Measurements from ENCODE around the gene RGR. TPM values are rescaled to one million over a fixed set of nuclear protein-coding genes. Genes with fewer than 3 reads are reported as not detected.

Gene RGR, protein sequence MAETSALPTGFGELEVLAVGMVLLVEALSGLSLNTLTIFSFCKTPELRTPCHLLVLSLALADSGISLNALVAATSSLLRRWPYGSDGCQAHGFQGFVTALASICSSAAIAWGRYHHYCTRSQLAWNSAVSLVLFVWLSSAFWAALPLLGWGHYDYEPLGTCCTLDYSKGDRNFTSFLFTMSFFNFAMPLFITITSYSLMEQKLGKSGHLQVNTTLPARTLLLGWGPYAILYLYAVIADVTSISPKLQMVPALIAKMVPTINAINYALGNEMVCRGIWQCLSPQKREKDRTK
- total RNA-seq (not detected), polyA plus RNA-seq (1 to 10 TPM in 1 of 3 donors, under 1 TPM in 1, not detected in 1; 0.18 to 2.7 TPM)
- long read RNA-seq, donor 1: 0 reads
- long read RNA-seq, donor 2: 0 reads
- long read RNA-seq, donor 3: 0 reads
- long read RNA-seq, donor 4: 0 reads
- long read RNA-seq, donor 5: 0 reads
- long read RNA-seq, donor 6: 0 reads
- long read RNA-seq, donor 7: 0 reads
- long read RNA-seq, donor 8: 0 reads
- long read RNA-seq, donor 9: 0 reads
- long read RNA-seq, donor 10: 0 reads

DNA sequence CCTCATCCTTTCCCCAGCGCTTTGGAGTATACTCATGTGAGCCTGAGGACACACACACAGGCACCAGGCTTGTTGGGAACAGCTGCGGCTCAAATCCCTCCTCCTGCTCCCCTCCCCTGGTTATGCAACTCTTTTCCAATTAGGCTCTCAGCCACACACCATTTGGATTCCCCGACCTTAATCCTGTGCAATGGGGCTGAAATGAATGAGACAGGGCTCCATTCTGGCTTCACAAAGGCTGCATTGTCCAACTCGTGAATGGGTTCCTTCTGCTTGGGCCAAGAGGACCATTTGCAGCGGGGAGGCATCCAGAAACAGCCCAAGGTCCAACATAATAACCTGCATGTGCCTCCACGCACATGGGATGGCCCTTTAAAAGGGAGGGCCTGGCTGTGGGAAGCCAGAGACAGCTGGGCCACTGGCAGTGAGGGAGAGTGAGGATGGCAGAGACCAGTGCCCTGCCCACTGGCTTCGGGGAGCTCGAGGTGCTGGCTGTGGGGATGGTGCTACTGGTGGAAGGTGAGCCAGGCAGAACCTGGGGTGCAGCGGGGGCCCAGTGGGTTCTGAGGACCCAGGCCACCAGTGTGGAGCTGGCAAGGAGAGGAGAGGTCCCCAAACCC, at the start of gene RGR:
Gene RGR (plus strand): TSS at position 403 of the 620 bp plus-strand sequence. CDS start 38 bp downstream, at position 441.
- Histone ChIP-seq H3K27me3 (no peaks in the 10 kb centered on the region), H3K9me3 (no peaks in the 10 kb centered on the region), H3K27ac (peak within 1 kb of the TSS in 1 of 5 donors; percentile 46), H3K4me1 (no peaks in the 10 kb centered on the region), H3K4me3 (no peak within 1 kb of the TSS), H3K36me3 (no peaks in the 10 kb centered on the region)
- no peak for TF ChIP-seq EP300 (IDR thresholded peaks at IDR 0.05)
- TF ChIP-seq POLR2A (IDR thresholded peaks at IDR 0.05): no peak
- TF ChIP-seq, protein P1, sequence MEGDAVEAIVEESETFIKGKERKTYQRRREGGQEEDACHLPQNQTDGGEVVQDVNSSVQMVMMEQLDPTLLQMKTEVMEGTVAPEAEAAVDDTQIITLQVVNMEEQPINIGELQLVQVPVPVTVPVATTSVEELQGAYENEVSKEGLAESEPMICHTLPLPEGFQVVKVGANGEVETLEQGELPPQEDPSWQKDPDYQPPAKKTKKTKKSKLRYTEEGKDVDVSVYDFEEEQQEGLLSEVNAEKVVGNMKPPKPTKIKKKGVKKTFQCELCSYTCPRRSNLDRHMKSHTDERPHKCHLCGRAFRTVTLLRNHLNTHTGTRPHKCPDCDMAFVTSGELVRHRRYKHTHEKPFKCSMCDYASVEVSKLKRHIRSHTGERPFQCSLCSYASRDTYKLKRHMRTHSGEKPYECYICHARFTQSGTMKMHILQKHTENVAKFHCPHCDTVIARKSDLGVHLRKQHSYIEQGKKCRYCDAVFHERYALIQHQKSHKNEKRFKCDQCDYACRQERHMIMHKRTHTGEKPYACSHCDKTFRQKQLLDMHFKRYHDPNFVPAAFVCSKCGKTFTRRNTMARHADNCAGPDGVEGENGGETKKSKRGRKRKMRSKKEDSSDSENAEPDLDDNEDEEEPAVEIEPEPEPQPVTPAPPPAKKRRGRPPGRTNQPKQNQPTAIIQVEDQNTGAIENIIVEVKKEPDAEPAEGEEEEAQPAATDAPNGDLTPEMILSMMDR (IDR thresholded peaks at IDR 0.05): no peak
- no peak for TF ChIP-seq POLR2AphosphoS5 (IDR thresholded peaks at IDR 0.05)
- intact Hi-C loops (cut with DNase I; ENCODE audit: low total_unique reads): no loop called here
- DNase-seq: peak in 1 of 2 donors; percentile 62
- 44 to 60% (median 55%) methylated on average over 9 of the region's 9 CpGs for WGBS, 5 donors

DNA sequence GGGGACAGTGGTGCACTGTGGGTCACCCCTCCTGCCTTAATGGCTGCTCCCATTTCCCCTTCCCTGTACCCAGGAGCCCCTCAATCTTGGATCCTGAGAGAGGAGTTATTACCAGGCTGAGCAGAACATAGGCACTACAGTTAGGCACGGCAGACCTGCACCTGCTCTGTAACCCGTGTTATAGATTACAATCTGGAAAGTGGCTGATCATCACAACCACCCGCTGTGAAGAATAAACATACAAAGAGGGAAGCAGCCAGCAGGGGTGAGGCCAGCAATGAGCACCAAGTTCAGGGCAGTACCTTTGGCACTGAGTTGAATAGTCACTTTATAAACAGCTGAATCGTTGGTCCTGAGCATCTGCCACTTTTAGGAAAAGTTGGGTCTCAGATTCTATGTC, 48.8 kb upstream of the RGR start:
- Histone ChIP-seq H3K4me3 (no peak overlapping the region), H3K36me3 (no peaks in the 10 kb centered on the region), H3K27me3 (peaks cover 0 to 68% (median 38%) of the 10 kb centered on the region in 3 donors), H3K9me3 (no peaks in the 10 kb centered on the region), H3K4me1 (peaks cover 9 to 33% (median 17%) of the 10 kb centered on the region in 4 donors), H3K27ac (no peak overlapping the region)
- no peak for DNase-seq
- TF ChIP-seq POLR2AphosphoS5 (IDR thresholded peaks at IDR 0.05) (no peak), EP300 (IDR thresholded peaks at IDR 0.05) (no peak), POLR2A (IDR thresholded peaks at IDR 0.05) (no peak)
- TF ChIP-seq, protein P1 (IDR thresholded peaks at IDR 0.05): no peak
- intact Hi-C loops (cut with DNase I; ENCODE audit: low total_unique reads): no loop called here
- 10 to 25% (median 15%) methylated on average over 4 of the region's 4 CpGs for WGBS, 5 donors

DNA sequence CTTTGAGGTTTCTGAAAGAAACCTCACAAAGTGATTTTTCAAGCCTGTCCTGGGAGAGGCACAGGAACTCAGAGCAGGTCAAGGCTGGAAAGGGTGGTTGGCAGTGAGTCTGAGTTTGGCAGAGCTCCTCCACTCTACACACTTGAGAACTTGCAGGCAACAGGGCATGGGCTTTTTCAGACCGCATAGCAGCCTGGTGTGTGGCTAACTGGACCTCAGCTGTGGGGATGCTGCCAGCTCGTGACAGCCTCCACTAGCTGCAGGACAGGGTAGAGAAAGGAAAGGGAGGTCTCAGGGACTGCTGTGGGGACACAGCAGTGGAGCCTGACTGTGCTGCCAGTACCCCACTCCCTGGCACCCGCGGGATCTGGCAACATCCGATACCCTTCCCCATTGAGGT, 47.9 kb upstream of the RGR start:
- no peak for DNase-seq
- Histone ChIP-seq H3K4me1 (peaks cover 9 to 33% (median 17%) of the 10 kb centered on the region in 4 donors), H3K27ac (no peak overlapping the region)

DNA sequence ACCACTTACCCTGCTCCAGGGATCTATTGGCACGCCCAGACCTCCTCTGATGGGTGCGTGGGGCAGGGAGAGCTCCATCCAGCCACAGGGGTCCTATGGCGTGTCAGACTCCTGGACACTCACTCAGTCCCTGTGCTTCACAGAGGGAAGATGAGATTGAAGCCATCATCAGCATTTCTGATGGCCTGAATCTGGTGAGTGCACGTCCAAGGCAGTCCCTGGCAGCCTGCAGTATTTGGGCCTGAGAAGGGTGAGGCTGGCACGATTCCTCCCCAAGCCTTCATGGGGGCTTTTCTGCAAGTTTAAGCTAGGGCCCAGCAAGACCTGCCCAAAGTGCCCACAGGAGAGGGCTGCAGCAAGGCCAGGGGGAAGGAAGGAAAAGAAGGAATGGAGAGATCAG, 47.2 kb upstream of the RGR start:
- Histone ChIP-seq H3K27ac (no peak overlapping the region), H3K4me3 (no peak overlapping the region), H3K4me1 (peaks cover 9 to 33% (median 17%) of the 10 kb centered on the region in 4 donors), H3K36me3 (no peaks in the 10 kb centered on the region), H3K9me3 (no peaks in the 10 kb centered on the region), H3K27me3 (peaks cover 0 to 60% (median 38%) of the 10 kb centered on the region in 3 donors)
- no peak for DNase-seq
- WGBS, 5 donors: 73 to 82% (median 79%) methylated on average over 5 of the region's 5 CpGs
- TF ChIP-seq EP300 (IDR thresholded peaks at IDR 0.05) (no peak), POLR2AphosphoS5 (IDR thresholded peaks at IDR 0.05) (no peak)
- TF ChIP-seq, protein P1 (IDR thresholded peaks at IDR 0.05): no peak
- intact Hi-C loops (cut with DNase I; ENCODE audit: low total_unique reads): no loop called here

More for the DNA sequence above, 47.9 kb upstream of the RGR start:
- intact Hi-C loops (cut with DNase I; ENCODE audit: low total_unique reads): no loop called here
- Histone ChIP-seq H3K9me3 (no peaks in the 10 kb centered on the region), H3K36me3 (no peaks in the 10 kb centered on the region), H3K4me3 (no peak overlapping the region), H3K27me3 (peaks cover 0 to 65% (median 38%) of the 10 kb centered on the region in 3 donors)
- WGBS, 5 donors: 49 to 77% (median 66%) methylated on average over 5 of the region's 5 CpGs
- TF ChIP-seq POLR2AphosphoS5 (IDR thresholded peaks at IDR 0.05) (no peak), POLR2A (IDR thresholded peaks at IDR 0.05) (no peak), EP300 (IDR thresholded peaks at IDR 0.05) (no peak)
- TF ChIP-seq, protein P1 (IDR thresholded peaks at IDR 0.05): no peak
